ENCODE measurements around the gene RSAD1. TPM values are rescaled to one million over a fixed set of nuclear protein-coding genes. Genes with fewer than 3 reads are reported as not detected.

Gene RSAD1
- total RNA-seq, 4 donors from 2014 or later: 27.3 to 41.3 (median 30.1) TPM

DNA sequence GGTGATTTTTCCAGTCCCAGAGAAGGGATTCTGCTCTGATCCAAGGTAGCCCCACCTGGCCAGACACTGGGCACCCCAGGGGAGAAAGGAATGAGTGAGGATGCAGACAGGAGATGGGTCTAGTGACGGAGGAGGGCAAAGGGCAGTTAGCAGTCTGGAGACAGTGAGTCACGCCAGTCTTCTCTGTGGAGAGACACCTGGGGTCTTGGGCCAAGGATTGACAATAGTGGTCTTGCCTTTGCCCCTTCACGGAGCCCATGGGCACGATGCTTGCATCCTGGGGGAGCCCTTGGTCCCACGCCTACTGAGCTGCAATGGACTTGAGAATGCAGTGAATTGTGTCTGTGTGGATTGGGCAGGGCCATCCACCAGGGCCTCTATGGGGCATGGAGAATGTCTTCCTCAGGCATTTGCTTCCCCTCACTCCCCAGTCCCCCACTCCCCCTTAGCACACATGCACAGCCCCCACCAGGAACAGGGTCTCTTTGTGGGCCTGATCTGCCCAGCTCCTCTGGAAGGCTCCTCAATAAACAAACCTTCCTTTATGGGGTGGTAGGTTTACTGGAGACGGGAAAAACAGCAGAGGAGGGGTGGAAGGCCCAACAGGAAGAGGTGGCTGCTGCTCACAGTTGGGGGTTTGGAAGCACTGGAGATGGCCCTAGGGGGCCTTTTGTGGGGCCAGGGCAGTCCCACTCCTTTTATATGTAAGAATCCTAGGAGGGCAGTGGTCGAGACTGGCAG, 11.4 kb upstream of the RSAD1 start:
- Histone ChIP-seq H3K27me3 (no peaks in the 10 kb centered on the region), H3K27ac (no peak overlapping the region), H3K4me1 (peaks cover 32% of the 10 kb centered on the region), H3K36me3 (peaks cover 25% of the 10 kb centered on the region), H3K4me3 (no peak overlapping the region), H3K9me3 (no peaks in the 10 kb centered on the region)
- TF ChIP-seq POLR2A (IDR thresholded peaks at IDR 0.05) (no peak), EP300 (IDR thresholded peaks at IDR 0.05) (no peak), POLR2AphosphoS5 (IDR thresholded peaks at IDR 0.05) (no peak)
- TF ChIP-seq, protein P1, sequence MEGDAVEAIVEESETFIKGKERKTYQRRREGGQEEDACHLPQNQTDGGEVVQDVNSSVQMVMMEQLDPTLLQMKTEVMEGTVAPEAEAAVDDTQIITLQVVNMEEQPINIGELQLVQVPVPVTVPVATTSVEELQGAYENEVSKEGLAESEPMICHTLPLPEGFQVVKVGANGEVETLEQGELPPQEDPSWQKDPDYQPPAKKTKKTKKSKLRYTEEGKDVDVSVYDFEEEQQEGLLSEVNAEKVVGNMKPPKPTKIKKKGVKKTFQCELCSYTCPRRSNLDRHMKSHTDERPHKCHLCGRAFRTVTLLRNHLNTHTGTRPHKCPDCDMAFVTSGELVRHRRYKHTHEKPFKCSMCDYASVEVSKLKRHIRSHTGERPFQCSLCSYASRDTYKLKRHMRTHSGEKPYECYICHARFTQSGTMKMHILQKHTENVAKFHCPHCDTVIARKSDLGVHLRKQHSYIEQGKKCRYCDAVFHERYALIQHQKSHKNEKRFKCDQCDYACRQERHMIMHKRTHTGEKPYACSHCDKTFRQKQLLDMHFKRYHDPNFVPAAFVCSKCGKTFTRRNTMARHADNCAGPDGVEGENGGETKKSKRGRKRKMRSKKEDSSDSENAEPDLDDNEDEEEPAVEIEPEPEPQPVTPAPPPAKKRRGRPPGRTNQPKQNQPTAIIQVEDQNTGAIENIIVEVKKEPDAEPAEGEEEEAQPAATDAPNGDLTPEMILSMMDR (IDR thresholded peaks at IDR 0.05): no peak
- no peak for DNase-seq (ENCODE audit: low spot score in 2 of 2)
- 86% methylated on average over 5 of the region's 7 CpGs for WGBS

DNA sequence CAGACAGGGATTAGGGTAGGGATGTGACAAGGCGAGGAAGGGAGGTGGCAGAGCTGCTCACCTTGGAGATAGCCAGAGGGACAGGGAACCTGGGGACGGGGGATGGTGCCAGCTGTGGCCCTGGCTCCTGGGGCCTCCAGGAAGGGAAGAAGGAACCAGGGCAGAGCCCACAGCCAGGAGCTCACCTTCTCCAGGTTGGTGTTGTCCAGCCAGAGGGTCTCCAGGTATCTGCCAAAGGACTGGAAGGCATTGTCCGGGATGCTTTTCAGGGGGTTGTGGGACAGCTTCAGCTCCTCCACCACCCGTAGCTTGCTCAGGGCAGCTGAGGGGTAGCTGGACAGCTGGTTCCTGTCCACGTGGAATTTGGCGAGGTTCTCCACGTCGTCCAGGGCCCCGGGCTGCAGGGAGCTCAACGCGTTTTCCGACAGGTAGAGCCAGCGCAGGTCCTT, 10.8 kb upstream of the RSAD1 start:
- no peak overlapping the region for H3K4me3 ChIP-seq
- no peak for DNase-seq (ENCODE audit: low spot score in 2 of 2)

DNA sequence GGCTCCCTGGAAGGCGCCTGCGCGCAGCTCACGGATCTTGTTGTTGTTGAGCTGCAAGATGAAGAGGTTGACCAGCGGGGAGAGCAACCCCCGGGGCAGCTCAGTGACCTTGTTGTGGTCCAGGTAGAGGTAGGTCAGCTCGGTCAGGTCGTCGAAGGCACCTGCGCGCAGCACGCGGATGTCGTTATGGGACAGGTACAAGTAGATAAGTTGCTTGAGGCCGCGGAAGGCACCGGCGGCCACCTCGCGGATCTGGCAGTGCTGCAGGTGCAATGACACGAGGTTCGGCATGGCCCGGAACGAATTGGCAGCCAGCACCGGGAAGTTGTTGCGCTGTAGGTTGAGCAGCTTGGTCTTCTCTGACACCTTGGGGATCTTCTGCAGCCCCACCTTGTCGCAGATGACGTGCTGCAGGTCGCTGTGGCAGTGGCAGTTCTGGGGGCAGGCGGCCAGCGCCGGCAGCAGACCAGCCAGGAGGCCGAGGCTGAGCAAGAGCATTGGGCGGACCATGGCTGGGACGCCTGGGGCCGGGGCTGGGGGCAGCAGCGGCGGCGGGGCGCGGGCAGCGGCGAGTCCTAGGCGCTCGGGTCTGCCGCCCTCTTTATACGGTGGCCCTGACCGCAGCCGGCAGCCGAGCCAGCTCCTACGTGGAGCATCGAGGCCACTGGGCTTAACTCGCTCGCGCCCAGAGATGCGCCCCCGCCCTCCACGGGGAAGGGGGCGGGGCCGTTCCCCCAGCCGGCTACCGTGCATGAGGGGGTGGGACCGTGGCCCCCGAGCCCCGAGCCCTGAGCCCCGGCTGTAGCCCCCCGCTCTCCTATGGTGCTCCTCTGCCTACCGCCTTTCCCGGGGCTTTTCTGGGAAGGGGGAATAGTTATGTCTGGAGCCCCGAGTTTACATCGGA, 10.1 kb upstream of the RSAD1 start, which contains the start of gene CHAD:
CHAD (minus strand) TSS at position 577 of the 904 bp plus-strand sequence; CDS start at position 510, 67 bp downstream.
- TF ChIP-seq, protein P1 (IDR thresholded peaks at IDR 0.05): no peak
- TF ChIP-seq EP300 (IDR thresholded peaks at IDR 0.05): no peak
- no peak for TF ChIP-seq POLR2A (IDR thresholded peaks at IDR 0.05)
- TF ChIP-seq POLR2AphosphoS5 (IDR thresholded peaks at IDR 0.05): no peak
- Histone ChIP-seq H3K9me3 (no peaks in the 10 kb centered on the region), H3K27me3 (no peaks in the 10 kb centered on the region), H3K36me3 (peaks cover 25% of the 10 kb centered on the region), H3K4me1 (peaks cover 32% of the 10 kb centered on the region), H3K27ac (no peak within 1 kb of the TSS), H3K4me3 (peak within 1 kb of the TSS; percentile 46)
- no peak for DNase-seq (ENCODE audit: low spot score in 2 of 2)
- 34% methylated on average over 30 of the region's 71 CpGs for WGBS

More for the DNA sequence above, 10.8 kb upstream of the RSAD1 start:
- no peak for TF ChIP-seq POLR2A (IDR thresholded peaks at IDR 0.05)
- TF ChIP-seq POLR2AphosphoS5 (IDR thresholded peaks at IDR 0.05): no peak
- no peak for TF ChIP-seq EP300 (IDR thresholded peaks at IDR 0.05)
- TF ChIP-seq, protein P1 (IDR thresholded peaks at IDR 0.05): no peak
- WGBS: 80% methylated on average over 4 of the region's 13 CpGs
- no peaks in the 10 kb centered on the region for H3K27me3 ChIP-seq
- peaks cover 32% of the 10 kb centered on the region for H3K4me1 ChIP-seq
- H3K9me3 ChIP-seq: no peaks in the 10 kb centered on the region
- peaks cover 25% of the 10 kb centered on the region for H3K36me3 ChIP-seq
- H3K27ac ChIP-seq: no peak overlapping the region

DNA sequence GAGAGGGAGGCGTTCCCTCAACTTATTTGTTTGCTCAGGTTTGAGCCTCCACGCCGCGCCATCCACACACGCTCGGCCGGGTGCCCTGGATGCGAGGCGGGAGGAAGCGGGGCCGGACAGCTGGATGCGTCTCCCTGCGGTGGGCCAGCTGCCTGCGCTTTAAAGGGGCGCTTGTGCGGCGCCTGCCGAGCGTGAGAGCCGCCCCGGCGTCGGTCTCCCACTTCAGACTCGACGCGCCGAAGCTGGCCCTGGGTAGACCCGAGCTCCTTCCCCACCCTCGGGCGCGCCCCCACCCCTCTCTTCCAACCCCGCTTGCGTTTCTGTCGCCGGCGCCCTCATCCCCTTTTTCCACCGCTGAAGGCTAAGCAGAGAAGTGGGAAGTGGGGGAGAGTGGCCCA, 9.5 kb upstream of the RSAD1 start:
- Histone ChIP-seq H3K9me3 (no peaks in the 10 kb centered on the region), H3K27me3 (no peaks in the 10 kb centered on the region), H3K4me1 (peaks cover 32% of the 10 kb centered on the region), H3K36me3 (peaks cover 31% of the 10 kb centered on the region), H3K27ac (no peak overlapping the region), H3K4me3 (peak overlapping the region; percentile 46)
- DNase-seq (ENCODE audit: low spot score in 2 of 2): no peak
- TF ChIP-seq POLR2AphosphoS5 (IDR thresholded peaks at IDR 0.05) (no peak), POLR2A (IDR thresholded peaks at IDR 0.05) (no peak), EP300 (IDR thresholded peaks at IDR 0.05) (no peak)
- TF ChIP-seq, protein P1 (IDR thresholded peaks at IDR 0.05): no peak
- WGBS: 23% methylated on average over 34 of the region's 37 CpGs

Measured in suprapubic skin (tissue), 4 donors.